C4-2B (cell line): ENCODE data around the gene ZNF480.

ENCODE experiments used
- ZFX ChIP-seq: fragments of 450-650 bp; IDR thresholded peaks from 2 replicates; pipeline ENCODE4 v1.6.1; 2017
- TF ChIP-seq, protein P1 (sequence below): fragments of 450-650 bp; conservative IDR thresholded peaks from 2 replicates; pipeline ENCODE4 v1.5.1; 2017; ENCODE audit warnings: mild to moderate bottlenecking

DNA sequence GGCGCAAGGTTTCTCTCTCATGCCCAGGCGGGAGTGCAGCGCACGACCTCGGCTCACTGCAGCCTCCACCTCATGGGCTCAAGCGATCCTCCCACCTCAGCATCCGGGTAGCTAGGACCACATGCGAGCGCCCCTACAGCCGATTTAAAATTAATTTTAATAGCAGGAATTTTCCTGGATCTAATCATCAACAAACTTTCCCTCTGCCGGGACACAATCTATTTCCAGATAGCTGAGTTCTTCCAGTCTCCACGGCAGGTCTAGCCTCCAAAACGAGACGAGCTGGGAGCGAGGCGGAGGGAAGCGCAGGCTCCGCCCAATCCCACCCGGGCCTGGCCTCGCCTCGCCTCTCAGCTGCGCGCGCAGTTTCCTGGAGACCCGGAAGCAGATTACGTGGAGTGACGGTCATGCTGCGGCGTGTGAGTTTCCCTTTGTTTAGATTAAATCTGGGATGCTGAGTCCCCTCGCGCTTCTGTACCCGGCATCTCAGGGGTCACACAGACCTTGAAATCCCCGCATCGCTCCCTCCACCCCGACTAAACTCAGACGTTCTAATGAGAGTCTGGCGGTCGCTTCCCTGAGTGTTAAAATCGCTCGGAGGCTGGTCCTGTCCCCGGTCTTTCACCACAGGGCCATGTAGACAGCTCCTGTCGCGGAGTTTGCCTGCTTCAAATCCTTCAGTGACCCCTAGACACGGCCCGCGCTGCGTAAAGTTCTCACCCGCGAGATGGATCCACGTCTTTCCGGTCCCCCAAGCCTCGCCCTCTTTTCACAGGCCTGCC is 72.8 kb downstream of the ZNF480 start, which contains the start of gene ZNF880:
- TF ChIP-seq, protein P1, sequence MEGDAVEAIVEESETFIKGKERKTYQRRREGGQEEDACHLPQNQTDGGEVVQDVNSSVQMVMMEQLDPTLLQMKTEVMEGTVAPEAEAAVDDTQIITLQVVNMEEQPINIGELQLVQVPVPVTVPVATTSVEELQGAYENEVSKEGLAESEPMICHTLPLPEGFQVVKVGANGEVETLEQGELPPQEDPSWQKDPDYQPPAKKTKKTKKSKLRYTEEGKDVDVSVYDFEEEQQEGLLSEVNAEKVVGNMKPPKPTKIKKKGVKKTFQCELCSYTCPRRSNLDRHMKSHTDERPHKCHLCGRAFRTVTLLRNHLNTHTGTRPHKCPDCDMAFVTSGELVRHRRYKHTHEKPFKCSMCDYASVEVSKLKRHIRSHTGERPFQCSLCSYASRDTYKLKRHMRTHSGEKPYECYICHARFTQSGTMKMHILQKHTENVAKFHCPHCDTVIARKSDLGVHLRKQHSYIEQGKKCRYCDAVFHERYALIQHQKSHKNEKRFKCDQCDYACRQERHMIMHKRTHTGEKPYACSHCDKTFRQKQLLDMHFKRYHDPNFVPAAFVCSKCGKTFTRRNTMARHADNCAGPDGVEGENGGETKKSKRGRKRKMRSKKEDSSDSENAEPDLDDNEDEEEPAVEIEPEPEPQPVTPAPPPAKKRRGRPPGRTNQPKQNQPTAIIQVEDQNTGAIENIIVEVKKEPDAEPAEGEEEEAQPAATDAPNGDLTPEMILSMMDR = no peak
- TF ChIP-seq ZFX = no peak
